ENCODE measurements around the gene PSMA4. TPM values are rescaled to one million over a fixed set of nuclear protein-coding genes. Genes with fewer than 3 reads are reported as not detected.

The PSMA4 gene
- 100 to 1,000 TPM; 102 to 113 (median 106) TPM for total RNA-seq

GRCh38 chr15:78540141-78540870, at the start of gene PSMA4:
Gene PSMA4 (plus strand): TSS chr15:78540444. CDS start chr15:78541928, 1,484 bp downstream.
- 0% methylated on average over 19 of the region's 56 CpGs for WGBS
- no peak for TF ChIP-seq EP300 (IDR thresholded peaks at IDR 0.05)
- TF ChIP-seq POLR2A (IDR thresholded peaks at IDR 0.05): peak; percentile 66 to 90
- TF ChIP-seq POLR2AphosphoS5 (IDR thresholded peaks at IDR 0.05): peak in 2 of 3 donors; percentile 24 to 37
- peak; percentile 94 to 95 for DNase-seq (ENCODE audit: low spot score in 2 of 2)
- H3K36me3 ChIP-seq: peaks cover 26% of the 10 kb centered on the region
- peak within 1 kb of the TSS; percentile 96 for H3K27ac ChIP-seq
- peaks cover 31% of the 10 kb centered on the region for H3K4me1 ChIP-seq
- no peaks in the 10 kb centered on the region for H3K27me3 ChIP-seq
- H3K4me3 ChIP-seq: peak within 1 kb of the TSS; percentile 93
- H3K9me3 ChIP-seq: no peaks in the 10 kb centered on the region

GRCh38 chr15:78492872-78493271, 47.4 kb upstream of the PSMA4 start:
- 49% methylated on average over 1 of the region's 1 CpG for WGBS

GRCh38 chr15:78501857-78502256, 38.4 kb upstream of the PSMA4 start:
- no peak overlapping the region for H3K4me3 ChIP-seq
- TF ChIP-seq EP300 (IDR thresholded peaks at IDR 0.05) (no peak), POLR2AphosphoS5 (IDR thresholded peaks at IDR 0.05) (no peak), POLR2A (IDR thresholded peaks at IDR 0.05) (no peak), CTCF (IDR thresholded peaks at IDR 0.05) (no peak)
- peaks cover 2% of the 10 kb centered on the region for H3K4me1 ChIP-seq
- no peak overlapping the region for H3K27ac ChIP-seq
- no peaks in the 10 kb centered on the region for H3K9me3 ChIP-seq
- WGBS: 73% methylated on average over 4 of the region's 4 CpGs
- no peak for DNase-seq (ENCODE audit: low spot score in 2 of 2)
- peaks cover 39% of the 10 kb centered on the region for H3K36me3 ChIP-seq
- no peaks in the 10 kb centered on the region for H3K27me3 ChIP-seq

More at GRCh38 chr15:78492872-78493271, 47.4 kb upstream of the PSMA4 start:
- DNase-seq (ENCODE audit: low spot score in 2 of 2): no peak
- H3K4me3 ChIP-seq: no peak overlapping the region
- no peaks in the 10 kb centered on the region for H3K27me3 ChIP-seq
- TF ChIP-seq EP300 (IDR thresholded peaks at IDR 0.05) (no peak), CTCF (IDR thresholded peaks at IDR 0.05) (no peak), POLR2AphosphoS5 (IDR thresholded peaks at IDR 0.05) (no peak), POLR2A (IDR thresholded peaks at IDR 0.05) (no peak)
- peaks cover 5% of the 10 kb centered on the region for H3K4me1 ChIP-seq
- H3K36me3 ChIP-seq: peaks cover 68% of the 10 kb centered on the region
- H3K27ac ChIP-seq: no peak overlapping the region
- H3K9me3 ChIP-seq: no peaks in the 10 kb centered on the region

GRCh38 chr15:78502641-78503040, 37.6 kb upstream of the PSMA4 start:
- no peak overlapping the region for H3K4me3 ChIP-seq
- H3K27me3 ChIP-seq: no peaks in the 10 kb centered on the region
- peaks cover 32% of the 10 kb centered on the region for H3K36me3 ChIP-seq
- TF ChIP-seq CTCF (IDR thresholded peaks at IDR 0.05) (no peak), POLR2AphosphoS5 (IDR thresholded peaks at IDR 0.05) (no peak), EP300 (IDR thresholded peaks at IDR 0.05) (no peak), POLR2A (IDR thresholded peaks at IDR 0.05) (no peak)
- H3K4me1 ChIP-seq: peaks cover 5% of the 10 kb centered on the region
- 89% methylated on average over 2 of the region's 2 CpGs for WGBS
- no peaks in the 10 kb centered on the region for H3K9me3 ChIP-seq
- DNase-seq (ENCODE audit: low spot score in 2 of 2): no peak
- no peak overlapping the region for H3K27ac ChIP-seq

- H3K27me3 ChIP-seq: no peaks in the 10 kb centered on the region
- no peaks in the 10 kb centered on the region for H3K36me3 ChIP-seq
- TF ChIP-seq POLR2AphosphoS5 (IDR thresholded peaks at IDR 0.05): no peak
- TF ChIP-seq EP300 (IDR thresholded peaks at IDR 0.05): no peak
- TF ChIP-seq POLR2A (IDR thresholded peaks at IDR 0.05): no peak
- no peak for TF ChIP-seq CTCF (IDR thresholded peaks at IDR 0.05)
- peak within 1 kb of the TSS; percentile 39 for H3K27ac ChIP-seq
- under 1% methylated on average over 35 of the region's 63 CpGs for WGBS
- peak within 1 kb of the TSS; percentile 71 for H3K4me3 ChIP-seq
- peaks cover 14% of the 10 kb centered on the region for H3K4me1 ChIP-seq
- DNase-seq (ENCODE audit: low spot score in 2 of 2): peak; percentile 93 to 95
- H3K9me3 ChIP-seq: no peaks in the 10 kb centered on the region
Measured at GRCh38 chr15:78506971-78507830, 33.0 kb upstream of the PSMA4 start, which contains the start of gene HYKK. Gene HYKK (plus strand): TSS chr15:78507577. CDS start chr15:78513089, 5,512 bp downstream.

Measured in suprapubic skin (tissue), 4 donors.